Measurements from ENCODE around the gene KCTD15. TPM values are rescaled to one million over a fixed set of nuclear protein-coding genes. Genes with fewer than 3 reads are reported as not detected.

The KCTD15 gene
- polyA plus RNA-seq, 3 donors, result 20.6 to 34.1 (median 26.2) TPM

Other genes with a start within 250 kb of the KCTD15 start
- 1 to 10 TPM in 1 of 3 donors, under 1 TPM in 2; 0.56 to 1.2 (median 0.91) TPM for gene CHST8, start 174.9 kb upstream of the KCTD15 start, polyA plus RNA-seq

All from adipose tissue (tissue), 3 donors.